ENCODE measurements around the gene POLD1.

- TF ChIP-seq, protein P1, sequence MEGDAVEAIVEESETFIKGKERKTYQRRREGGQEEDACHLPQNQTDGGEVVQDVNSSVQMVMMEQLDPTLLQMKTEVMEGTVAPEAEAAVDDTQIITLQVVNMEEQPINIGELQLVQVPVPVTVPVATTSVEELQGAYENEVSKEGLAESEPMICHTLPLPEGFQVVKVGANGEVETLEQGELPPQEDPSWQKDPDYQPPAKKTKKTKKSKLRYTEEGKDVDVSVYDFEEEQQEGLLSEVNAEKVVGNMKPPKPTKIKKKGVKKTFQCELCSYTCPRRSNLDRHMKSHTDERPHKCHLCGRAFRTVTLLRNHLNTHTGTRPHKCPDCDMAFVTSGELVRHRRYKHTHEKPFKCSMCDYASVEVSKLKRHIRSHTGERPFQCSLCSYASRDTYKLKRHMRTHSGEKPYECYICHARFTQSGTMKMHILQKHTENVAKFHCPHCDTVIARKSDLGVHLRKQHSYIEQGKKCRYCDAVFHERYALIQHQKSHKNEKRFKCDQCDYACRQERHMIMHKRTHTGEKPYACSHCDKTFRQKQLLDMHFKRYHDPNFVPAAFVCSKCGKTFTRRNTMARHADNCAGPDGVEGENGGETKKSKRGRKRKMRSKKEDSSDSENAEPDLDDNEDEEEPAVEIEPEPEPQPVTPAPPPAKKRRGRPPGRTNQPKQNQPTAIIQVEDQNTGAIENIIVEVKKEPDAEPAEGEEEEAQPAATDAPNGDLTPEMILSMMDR (conservative IDR thresholded peaks at IDR 0.05; ENCODE audit: low read depth, low read length), result no peak
- no peak for TF ChIP-seq EZH2 (IDR thresholded peaks at IDR 0.05; ENCODE audit: borderline replicate concordance, low read depth, low read length, poor library complexity, severe bottlenecking)
Observed at GRCh38 chr19:50398675-50399367, 14.7 kb downstream of the POLD1 start.

Measured in A673 (cell line).